IMR-90 (cell line): ENCODE measurements around the gene AFF2. TPM values are rescaled to one million over a fixed set of nuclear protein-coding genes. Genes with fewer than 3 reads are reported as not detected.

Experiments used
- ATAC-seq: fragments of 200-7000 bp; cut with Tn5 transposase; 2 replicates; pipeline ENCODE4 v1.9.1; 2020; ENCODE audit warnings: low read depth, mild to moderate bottlenecking, moderate library complexity
- BruUV-seq: library from RNA; stranded (reverse); fragments of 400-500 nt; replicated peaks from 2 replicates; lab custom pipeline; 2021; lab: Mats Ljungman, UMichigan
- CTCF ChIA-PET: fragments of 300-600 bp; formaldehyde crosslinking; extraction: SDS; loops from one replicate; lab custom pipeline; 2021; ENCODE audit warnings: antibody characterized with exemption; lab: Yijun Ruan, JAX
- POLR2A ChIA-PET: fragments of 300-600 bp; sonication (Branson Sonifier 250); formaldehyde crosslinking; loops from one replicate; lab custom pipeline; 2022; ENCODE audit warnings: antibody characterized with exemption; ENCODE audit not compliant: unreplicated experiment; lab: Charles Lee
- DNase-seq: peaks from one replicate; pipeline ENCODE4 v3.0.0; 2013
- H2AFZ ChIP-seq: replicated peaks from 2 replicates; pipeline ENCODE3; 2013; ENCODE audit warnings: low read length, mild to moderate bottlenecking; ENCODE audit not compliant: poor library complexity
- H2AK5ac ChIP-seq: 2 replicates; pipeline ENCODE4 v1.6.1; 2013; ENCODE audit warnings: low read depth, low read length, inconsistent platforms
- H2AK9ac ChIP-seq: replicated peaks from 2 replicates; pipeline ENCODE3; 2013; ENCODE audit warnings: mild to moderate bottlenecking, low read depth, low read length, moderate library complexity; ENCODE audit not compliant: poor library complexity
- H2BK120ac ChIP-seq: 2 replicates; pipeline ENCODE4 v1.6.1; 2013; ENCODE audit warnings: low read depth, low read length, inconsistent platforms
- H2BK15ac ChIP-seq: 3 replicates; pipeline ENCODE4 v1.6.1; 2013; ENCODE audit warnings: low read depth, low read length, inconsistent platforms
- H2BK20ac ChIP-seq: 2 replicates; pipeline ENCODE4 v1.6.1; 2013; ENCODE audit warnings: low read depth, mild to moderate bottlenecking, inconsistent platforms, low read length, moderate library complexity
- H2BK5ac ChIP-seq: 2 replicates; pipeline ENCODE4 v1.6.1; 2013; ENCODE audit warnings: mild to moderate bottlenecking, low read depth, low read length, inconsistent platforms; ENCODE audit not compliant: poor library complexity, severe bottlenecking
- H3K14ac ChIP-seq: replicated peaks from 2 replicates; pipeline ENCODE4 v1.6.1; 2013; ENCODE audit warnings: low read depth, low read length, inconsistent platforms
- H3K18ac ChIP-seq: 2 replicates; pipeline ENCODE4 v1.6.1; 2013; ENCODE audit warnings: low read depth, low read length, control low read depth
- H3K23ac ChIP-seq: 2 replicates; pipeline ENCODE4 v1.6.1; 2013; ENCODE audit warnings: low read depth, low read length, inconsistent platforms
- H3K27ac ChIP-seq: 2 replicates; pipeline ENCODE4 v1.5.1; 2013; ENCODE audit warnings: mild to moderate bottlenecking, control low read depth, low read length; ENCODE audit not compliant: insufficient read depth
- H3K27me3 ChIP-seq: 2 replicates; pipeline ENCODE4 v1.6.1; 2013; ENCODE audit warnings: low read length; ENCODE audit not compliant: control insufficient read depth, insufficient read depth
- H3K36me3 ChIP-seq: 2 replicates; pipeline ENCODE4 v1.6.1; 2013; ENCODE audit warnings: low read length, mixed read lengths; ENCODE audit not compliant: control insufficient read depth, insufficient read depth
- H3K4ac ChIP-seq: 2 replicates; pipeline ENCODE4 v1.6.1; 2013; ENCODE audit warnings: low read depth, low read length, inconsistent platforms
- H3K4me1 ChIP-seq: 2 replicates; pipeline ENCODE4 v1.6.1; 2013; ENCODE audit warnings: low read length, mixed read lengths; ENCODE audit not compliant: control insufficient read depth, insufficient read depth
- H3K4me2 ChIP-seq: 2 replicates; pipeline ENCODE4 v1.6.1; 2013; ENCODE audit warnings: low read depth, mild to moderate bottlenecking, control low read depth, low read length, moderate library complexity
- H3K4me3 ChIP-seq: 2 replicates; pipeline ENCODE4 v1.5.1; 2013; ENCODE audit warnings: low read depth, mild to moderate bottlenecking, control low read depth, low read length, moderate library complexity; ENCODE audit not compliant: insufficient read depth
- H3K56ac ChIP-seq: 2 replicates; pipeline ENCODE4 v1.6.1; 2013; ENCODE audit warnings: low read length, inconsistent platforms; ENCODE audit not compliant: insufficient read depth; ENCODE audit errors: extremely low read depth
- H3K79me1 ChIP-seq, 2 experiments: 2 replicates each; pipeline ENCODE4 v1.6.1; 2013; ENCODE audit warnings: low read length in 2 of 2, inconsistent platforms in 1 of 2, low read depth in 1 of 2
- H3K9ac ChIP-seq: 2 replicates; pipeline ENCODE4 v1.6.1; 2013; ENCODE audit warnings: low read depth, low read length, control low read depth
- H3K9me1 ChIP-seq: 2 replicates; pipeline ENCODE4 v1.6.1; 2013; ENCODE audit warnings: low read length, inconsistent platforms; ENCODE audit not compliant: insufficient read depth
- H3K9me3 ChIP-seq: 2 replicates; pipeline ENCODE4 v1.6.1; 2013; ENCODE audit warnings: low read length; ENCODE audit not compliant: control insufficient read depth, insufficient read depth
- H4K20me1 ChIP-seq: 2 replicates; pipeline ENCODE4 v1.6.1; 2013; ENCODE audit warnings: low read length, inconsistent platforms; ENCODE audit not compliant: insufficient read depth
- H4K5ac ChIP-seq: 2 replicates; pipeline ENCODE4 v1.6.1; 2013; ENCODE audit warnings: mild to moderate bottlenecking, low read depth, low read length, control low read depth
- H4K8ac ChIP-seq, 2 experiments: 2 replicates each; pipeline ENCODE4 v1.6.1; 2013; ENCODE audit warnings: low read depth in 2 of 2, low read length in 2 of 2, control low read depth in 1 of 2, inconsistent platforms in 1 of 2
- H4K91ac ChIP-seq: 2 replicates; pipeline ENCODE4 v1.6.1; 2013; ENCODE audit warnings: low read depth, low read length, inconsistent platforms; ENCODE audit not compliant: insufficient read depth
- CEBPB ChIP-seq: IDR thresholded peaks from 2 replicates; pipeline ENCODE4 v1.6.1; 2012; ENCODE audit warnings: low read depth, low read length, improper control_type of control experiment
- CTCF ChIP-seq: conservative IDR thresholded peaks from 2 replicates; pipeline ENCODE4 v1.5.1; 2012; ENCODE audit warnings: mild to moderate bottlenecking, low read depth, low read length, improper control_type of control experiment
- FOS ChIP-seq: fragments of 150-350 bp; IDR thresholded peaks from 2 replicates; pipeline ENCODE4 v1.6.1; 2016; ENCODE audit warnings: low read depth, low read length
- RAD21 ChIP-seq: IDR thresholded peaks from 2 replicates; pipeline ENCODE4 v1.6.1; 2012; ENCODE audit warnings: low read length, improper control_type of control experiment
- WGBS, 2 experiments: methylation state at CpG; one replicate each; pipeline versions ENCODE4 v1.1.5 to v1.1.7; 2013; ENCODE audit warnings: missing lambda C conversion rate in 2 of 2; ENCODE audit not compliant: insufficient read length in 1 of 2; ENCODE audit errors: extremely low coverage in 2 of 2; 5-methylcytosine and 5-hydroxymethylcytosine counted together
- dilution Hi-C: fragments of 300-500 bp; cut with HindIII; formaldehyde crosslinking; loops from one replicate; pipeline ENCODE4 v1.14.3; 2018; ENCODE audit warnings: low sequenced_read_pairs; ENCODE audit not compliant: unreplicated experiment
- in situ Hi-C: fragments of 300-500 bp; cut with MboI; formaldehyde crosslinking; loops from 3 replicates; pipeline ENCODE4 v1.14.3; 2019; ENCODE audit warnings: low sequenced_read_pairs, inconsistent platforms, mixed read lengths
- intact Hi-C: fragments of 100-400 bp; cut with micrococcal nuclease; formaldehyde crosslinking; loops from 2 replicates; pipeline ENCODE4 v1.10.0; 2022
- polyA plus RNA-seq, 3 experiments: library from polyadenylated mRNA; depleted of rRNA; stranded (reverse); fragments of >200 nt; gene quantifications; 2 replicates each; pipeline ENCODE4 v1.2.3, GENCODE V29; 2012; ENCODE audit warnings: low replicate concordance in 1 of 3
- total RNA-seq: library from RNA; depleted of rRNA; stranded (reverse); fragments of >200 nt; gene quantifications from 2 replicates; pipeline ENCODE4 v1.2.3, GENCODE V29; 2012
- TF ChIP-seq, protein P1 (sequence below): fragments of 150-350 bp; IDR thresholded peaks from 2 replicates; pipeline ENCODE4 v1.6.1; 2016; ENCODE audit warnings: low read depth, mild to moderate bottlenecking, low read length, moderate library complexity, borderline replicate concordance

The AFF2 gene
- total and polyA plus RNA-seq, 2 of the 4 experiments (the other 2 are of a cell fraction): 0.15 to 0.72 TPM

DNA sequence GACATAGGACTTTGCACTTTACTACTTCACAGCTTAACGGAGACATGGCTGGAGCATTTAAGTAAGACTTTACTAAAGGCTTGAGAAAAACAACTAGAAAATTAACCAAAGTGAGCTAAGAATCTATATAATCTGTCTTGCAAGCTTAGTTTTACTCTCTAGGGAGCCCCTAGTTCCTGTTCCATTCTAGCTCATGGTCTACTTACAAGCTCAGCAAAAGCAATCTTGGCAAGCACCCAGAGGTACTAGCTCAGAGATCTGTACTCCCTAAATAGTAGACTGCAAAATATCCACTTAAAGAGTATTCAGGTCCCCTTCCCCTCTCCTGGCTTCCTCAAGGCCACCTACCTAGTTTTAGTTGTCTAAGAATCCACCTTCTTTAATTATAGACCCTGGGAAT lies 535.7 kb downstream of the AFF2 start:
- Histone ChIP-seq H3K4me2 (no peak overlapping the region), H3K9me3 (peaks cover 2% of the 10 kb centered on the region; the same call in 1 of the 2 replicates), H3K9ac (no peak overlapping the region), H4K5ac (no peak overlapping the region), H3K36me3 (no peaks in the 10 kb centered on the region), H2BK120ac (no peak overlapping the region), H3K4me1 (no peaks in the 10 kb centered on the region), H3K4ac (no peak overlapping the region), H2BK5ac (no peak overlapping the region), H4K20me1 (no peaks in the 10 kb centered on the region), H3K56ac (no peak overlapping the region), H3K14ac (no peak overlapping the region), H3K9me1 (no peaks in the 10 kb centered on the region), H3K23ac (no peak overlapping the region), H2BK20ac (no peak overlapping the region), H3K27ac (no peak overlapping the region), H3K4me3 (no peak overlapping the region), H3K18ac (no peak overlapping the region), H4K91ac (no peak overlapping the region), H3K79me1 (no peaks in the 10 kb centered on the region), H4K8ac (no peak overlapping the region), H3K27me3 (no peaks in the 10 kb centered on the region), H2AK9ac (no peak overlapping the region), H2AK5ac (no peak overlapping the region), H2AFZ (no peak overlapping the region), H2BK15ac (no peak overlapping the region)
- POLR2A ChIA-PET: no interaction called here
- CTCF ChIA-PET: no interaction called here
- no peak for ATAC-seq
- no peak for TF ChIP-seq RAD21
- TF ChIP-seq, protein P1, sequence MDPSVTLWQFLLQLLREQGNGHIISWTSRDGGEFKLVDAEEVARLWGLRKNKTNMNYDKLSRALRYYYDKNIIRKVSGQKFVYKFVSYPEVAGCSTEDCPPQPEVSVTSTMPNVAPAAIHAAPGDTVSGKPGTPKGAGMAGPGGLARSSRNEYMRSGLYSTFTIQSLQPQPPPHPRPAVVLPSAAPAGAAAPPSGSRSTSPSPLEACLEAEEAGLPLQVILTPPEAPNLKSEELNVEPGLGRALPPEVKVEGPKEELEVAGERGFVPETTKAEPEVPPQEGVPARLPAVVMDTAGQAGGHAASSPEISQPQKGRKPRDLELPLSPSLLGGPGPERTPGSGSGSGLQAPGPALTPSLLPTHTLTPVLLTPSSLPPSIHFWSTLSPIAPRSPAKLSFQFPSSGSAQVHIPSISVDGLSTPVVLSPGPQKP: no peak
- no peak for TF ChIP-seq FOS
- TF ChIP-seq CTCF: no peak
- TF ChIP-seq CEBPB: no peak
- no TSS peak for BruUV-seq
- DNase-seq: no peak
- dilution Hi-C loops (no loop called here), intact Hi-C loops (no loop called here), in situ Hi-C loops (no loop called here)
- no CpG with 5 or more reads among the region's 1 CpG for WGBS, 2 experiments
